ENCODE data around the gene BRMS1L.

Gene BRMS1L

DNA sequence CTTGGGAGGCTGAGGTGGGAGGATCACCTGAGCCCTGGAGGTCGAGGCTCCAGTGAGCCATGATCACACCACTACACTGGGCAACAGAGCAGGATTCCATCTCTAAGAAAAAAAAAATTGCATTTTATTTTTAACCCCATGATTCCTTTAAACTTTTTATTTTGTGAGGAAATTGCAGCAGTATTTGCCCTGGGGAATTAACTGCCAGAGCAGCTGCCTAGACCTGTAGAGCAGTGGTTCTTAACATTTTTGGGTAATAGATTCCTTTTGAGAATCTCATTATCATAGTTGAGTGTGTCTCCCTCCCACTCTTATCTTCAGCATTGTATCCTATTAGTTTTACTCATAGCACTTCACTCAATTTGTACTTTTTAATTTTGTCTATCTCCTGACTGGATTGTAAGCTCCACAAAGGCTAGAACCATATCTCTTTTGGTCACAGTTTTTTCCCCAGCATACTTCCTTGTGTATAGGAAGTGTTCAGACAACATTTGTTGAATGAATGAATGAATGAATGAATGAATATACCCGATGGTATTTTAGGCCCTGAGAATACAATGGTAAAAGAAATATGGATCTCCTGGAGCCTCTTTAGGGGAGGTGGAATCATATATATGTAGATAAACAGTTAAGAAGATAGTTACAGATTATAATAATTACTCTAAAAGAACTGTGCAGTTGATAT, 40.6 kb downstream of the BRMS1L start:
- no peak for DNase-seq

GRCh38 chr14:35867280-35867629, 41.1 kb downstream of the BRMS1L start:
- no peak for DNase-seq

DNA sequence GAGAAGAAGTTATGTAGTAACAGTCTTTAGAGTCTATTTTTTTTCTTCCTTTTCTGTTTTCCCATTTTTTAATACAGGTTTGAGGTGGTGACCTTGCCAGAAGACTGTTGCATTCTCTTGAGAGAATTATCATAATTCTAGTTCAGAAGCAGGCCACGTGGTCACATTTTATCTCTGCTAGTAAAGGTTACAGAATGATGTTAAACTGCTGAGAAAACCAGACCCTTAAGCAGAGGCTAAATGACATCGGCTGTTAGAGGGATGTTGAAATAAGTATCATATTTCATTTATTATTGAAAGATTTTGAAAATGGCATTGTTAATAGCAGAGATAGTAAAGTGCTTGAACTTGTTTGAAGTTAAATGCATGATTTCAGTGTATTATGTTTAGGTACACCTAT, 49.2 kb downstream of the BRMS1L start:
- DNase-seq = no peak

DNA sequence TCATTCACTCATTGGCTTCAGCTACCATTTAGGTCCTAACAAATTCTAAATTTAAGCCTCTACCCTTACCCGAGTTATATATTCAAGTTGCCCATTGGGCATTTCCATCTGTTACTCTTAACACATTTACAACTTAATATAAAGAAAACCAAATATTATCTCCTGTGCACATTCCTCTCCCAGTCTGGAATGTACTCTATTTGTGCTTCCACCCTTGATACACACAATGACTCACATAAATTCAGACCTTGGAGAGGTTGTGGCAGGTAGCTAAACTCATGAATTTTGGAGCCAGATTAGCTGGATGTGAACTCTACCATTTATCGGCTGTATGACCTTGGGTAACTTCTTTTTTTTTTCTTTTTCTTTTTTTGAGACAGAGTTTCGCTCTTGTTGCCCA, 51.1 kb downstream of the BRMS1L start:
- no peak for DNase-seq

- DNase-seq = peak; percentile 76
These were observed 52.4 kb downstream of the BRMS1L start for GRCh38 chr14:35878272-35879150.

DNA sequence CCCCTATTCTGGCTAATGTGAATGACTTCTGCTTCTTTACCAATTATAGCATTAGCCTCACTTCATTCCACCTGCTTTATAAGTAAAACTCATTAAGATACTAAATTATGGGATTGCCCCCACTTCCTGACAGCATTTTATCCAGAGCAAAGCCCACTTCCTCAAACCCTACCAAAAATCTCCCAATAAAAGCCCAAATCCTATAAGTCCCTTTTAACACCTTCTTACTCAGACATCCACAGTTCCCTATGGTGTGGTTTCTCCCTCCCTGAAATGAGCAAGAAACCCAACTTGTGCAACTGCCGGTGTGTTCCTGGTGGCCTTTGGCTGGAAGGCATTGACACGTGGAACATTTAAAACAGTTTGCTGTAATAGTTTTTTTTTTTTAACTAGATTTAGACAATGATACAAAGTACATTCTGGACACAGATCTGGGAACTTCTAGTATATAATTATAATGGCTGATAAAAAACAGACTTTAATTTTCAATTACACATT, 53.1 kb downstream of the BRMS1L start:
- DNase-seq = peak; percentile 32

- peak; percentile 78 for DNase-seq
These were observed 53.6 kb downstream of the BRMS1L start for GRCh38 chr14:35879654-35880249.

GRCh38 chr14:35881280-35881679, 55.1 kb downstream of the BRMS1L start:
- no peak for DNase-seq

GRCh38 chr14:35883677-35884293, 57.6 kb downstream of the BRMS1L start:
- peak; percentile 83 for DNase-seq

DNA sequence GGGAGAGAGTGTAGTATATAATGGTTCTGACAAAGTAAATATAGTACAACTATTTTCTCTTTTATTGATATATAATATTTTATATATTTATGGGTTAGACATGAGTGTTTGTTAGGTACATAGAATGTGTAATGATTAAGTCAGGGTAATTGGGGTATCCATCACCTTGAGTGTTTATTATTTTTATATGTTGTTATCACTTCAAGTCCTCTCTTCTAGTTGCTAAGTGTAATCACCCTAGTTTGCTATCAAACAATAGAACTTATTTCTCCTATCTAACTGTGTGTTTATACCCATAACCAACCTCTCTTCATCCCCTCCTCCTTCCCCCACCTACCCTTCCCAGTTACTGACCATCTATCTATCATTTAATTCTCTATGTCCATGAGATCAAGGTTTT, 64.2 kb downstream of the BRMS1L start:
- DNase-seq = no peak

GRCh38 chr14:35895256-35895655, 69.1 kb downstream of the BRMS1L start:
- no peak for DNase-seq

GRCh38 chr14:35897616-35898111, 71.5 kb downstream of the BRMS1L start:
- peak; percentile 91 for DNase-seq

DNA sequence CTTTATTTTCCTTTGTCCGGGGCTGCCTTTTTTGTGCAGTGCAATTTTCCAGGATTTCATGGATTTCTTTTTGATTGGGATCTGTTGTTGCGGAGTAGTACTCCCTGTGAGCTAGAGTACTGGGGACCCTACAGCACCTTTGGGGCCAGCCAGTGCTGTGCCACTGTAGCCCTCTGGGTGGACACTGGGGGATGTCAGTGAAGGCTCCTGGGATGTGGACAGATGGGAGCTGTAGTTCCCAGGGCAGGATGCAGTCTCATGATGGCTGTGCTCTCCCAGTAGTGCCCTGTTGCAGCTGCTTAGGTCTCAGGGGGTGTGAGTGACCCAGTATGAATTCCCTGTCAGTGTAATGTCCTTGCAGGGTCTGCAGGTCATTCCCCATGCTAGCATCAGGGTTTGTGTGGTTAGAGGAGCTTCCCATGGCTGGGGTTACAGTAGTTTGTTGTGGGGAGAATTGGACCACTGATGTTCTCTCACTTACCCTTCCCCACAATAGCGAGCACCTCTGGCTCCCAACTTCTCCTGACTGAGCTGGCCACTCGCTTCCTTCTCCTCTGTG, 72.2 kb downstream of the BRMS1L start:
- peak; percentile 74 for DNase-seq

- DNase-seq = no peak
These were observed 74.6 kb downstream of the BRMS1L start for GRCh38 chr14:35900741-35901140.

DNA sequence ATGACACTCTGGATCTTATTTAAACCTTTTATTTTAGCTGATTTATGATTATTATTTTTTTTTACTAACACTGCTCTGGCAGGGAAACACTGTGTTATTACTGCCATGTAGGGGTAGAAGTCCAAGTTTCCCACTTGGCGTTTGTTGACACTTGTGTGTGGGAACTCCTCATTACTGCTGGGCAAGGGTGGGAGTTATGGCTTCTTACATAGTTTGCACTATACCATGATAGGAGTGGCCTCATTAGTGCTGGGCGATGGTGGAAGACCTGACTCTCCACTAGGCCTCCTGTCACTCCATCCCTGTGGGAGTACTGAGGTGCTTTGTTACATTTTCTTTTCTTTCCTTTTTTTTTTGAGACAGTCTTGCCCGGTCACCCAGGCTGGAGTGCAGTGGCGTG, 83.5 kb downstream of the BRMS1L start:
- DNase-seq = no peak

GRCh38 chr14:35910191-35910590, 84.1 kb downstream of the BRMS1L start:
- no peak for DNase-seq

DNA sequence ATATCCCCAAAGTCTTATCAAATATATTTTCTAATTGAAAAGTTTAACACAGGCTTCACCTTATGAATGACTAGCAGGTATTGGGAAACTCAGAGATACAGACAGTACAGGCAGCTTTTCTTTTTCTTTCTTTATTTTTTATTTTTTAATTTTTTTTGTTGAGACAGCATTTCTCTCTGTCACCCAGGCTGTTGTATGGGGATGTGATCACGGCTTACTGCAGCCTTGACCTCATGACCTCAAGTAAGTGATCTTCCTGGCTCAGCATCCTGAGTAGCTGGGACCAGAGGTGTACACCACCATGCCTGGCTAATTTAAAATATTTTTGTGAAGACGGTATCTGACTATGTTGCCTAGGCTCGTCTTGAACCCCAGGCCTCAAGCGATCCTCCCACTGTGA, 85.0 kb downstream of the BRMS1L start:
- DNase-seq = no peak

DNA sequence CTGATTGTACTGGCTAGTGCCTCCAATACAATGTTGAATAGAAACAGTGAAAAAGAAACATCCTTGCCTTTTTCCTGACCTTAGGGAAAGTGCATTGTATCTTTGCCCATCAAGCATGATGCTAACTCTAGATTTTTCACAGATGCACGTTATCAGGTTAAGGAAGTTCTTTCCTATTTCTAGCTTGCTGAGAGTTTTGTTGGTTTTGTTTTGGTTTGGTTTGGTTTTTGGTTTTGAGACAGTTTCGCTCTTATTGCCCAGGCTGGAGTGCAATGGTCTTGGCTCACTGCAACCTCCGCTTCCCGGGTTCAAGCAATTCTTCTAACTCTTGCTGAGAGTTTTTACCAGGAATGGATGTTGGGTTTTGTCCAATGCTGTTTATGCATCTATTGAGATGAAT, 89.0 kb downstream of the BRMS1L start:
- DNase-seq = no peak

GRCh38 chr14:35915775-35916174, 89.6 kb downstream of the BRMS1L start:
- no peak for DNase-seq

Data from NCI-H69 (cell line).